MV-4-11 (cell line): ENCODE data around the gene PRKG1.
"Not testable (repeated sequence)": the region's sequence is repeated elsewhere in the genome, so short reads cannot be mapped to it uniquely, and the experiment has no call there.

Experiments used
- DNase-seq: peaks from one replicate; lab custom pipeline; 2025; lab: John Stamatoyannopoulos, UW

Gene PRKG1

DNA sequence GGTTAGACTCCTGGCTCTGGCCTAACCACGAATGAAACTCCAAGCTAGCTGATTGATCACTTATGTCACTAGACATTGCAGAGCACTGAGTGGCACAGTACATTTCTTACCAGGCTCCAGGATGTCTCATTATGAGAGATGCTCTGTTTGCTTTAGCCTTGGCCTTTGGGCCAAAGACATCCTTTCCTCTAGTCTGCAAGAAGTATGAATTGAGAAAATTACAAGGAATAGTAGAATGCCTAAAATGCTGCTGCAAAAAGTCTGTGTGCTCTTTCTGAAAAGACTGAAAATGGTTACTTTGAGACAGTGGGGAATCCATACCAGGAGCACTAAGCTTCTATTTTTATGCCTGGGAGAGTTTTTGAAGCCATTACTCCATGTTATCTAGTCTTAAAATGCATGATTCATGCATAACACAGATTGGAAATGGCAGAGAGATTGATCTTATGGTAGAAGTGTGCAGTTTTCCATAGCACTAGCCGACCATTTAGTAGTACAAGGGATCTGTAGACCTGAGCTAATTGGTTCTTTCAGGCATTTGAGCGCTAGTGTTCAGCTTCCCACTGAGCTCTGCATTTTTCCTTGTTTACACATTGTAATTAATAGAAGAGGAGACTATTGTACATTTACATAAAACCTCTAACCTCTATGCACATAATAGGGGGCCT lies 303.8 kb downstream of the PRKG1 start:
- DNase-seq, result no peak

DNA sequence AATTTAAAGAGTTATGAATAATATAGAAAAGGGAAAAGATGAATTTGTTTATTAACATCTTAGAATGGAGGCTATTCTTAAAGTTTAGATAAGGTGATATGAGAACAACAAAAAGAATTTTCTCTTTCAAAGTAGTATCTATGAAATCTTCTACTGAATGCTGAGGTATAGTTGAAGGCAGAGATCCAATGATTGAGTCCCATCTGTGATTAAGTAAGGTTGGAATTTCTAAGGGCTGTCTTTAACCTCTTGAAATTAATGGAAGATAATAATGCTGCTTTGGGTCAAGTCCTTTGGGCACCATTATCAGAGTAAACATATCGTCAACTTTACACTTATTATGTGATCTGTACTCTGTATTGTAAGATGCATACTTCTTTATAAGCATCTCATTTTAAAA lies 307.9 kb downstream of the PRKG1 start:
- no peak for DNase-seq

DNA sequence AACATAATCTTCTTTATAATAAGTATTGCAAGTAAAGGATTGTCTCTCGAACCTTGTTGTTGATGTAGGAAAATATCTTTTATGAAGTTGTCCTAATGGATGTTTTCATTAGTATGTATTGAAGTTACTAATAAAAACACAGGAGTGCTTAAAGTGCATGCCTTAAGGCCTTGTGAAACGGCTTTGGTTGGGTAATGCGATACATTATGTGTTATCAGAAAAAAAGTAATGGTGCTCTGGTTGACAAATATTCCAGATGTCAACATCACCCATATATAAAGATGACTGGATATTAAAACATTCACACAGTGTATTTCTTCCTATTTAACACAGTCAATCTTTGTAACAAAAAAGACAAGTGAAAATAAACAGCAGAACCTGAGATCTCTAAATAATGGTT lies 310.7 kb downstream of the PRKG1 start:
- no peak for DNase-seq

DNA sequence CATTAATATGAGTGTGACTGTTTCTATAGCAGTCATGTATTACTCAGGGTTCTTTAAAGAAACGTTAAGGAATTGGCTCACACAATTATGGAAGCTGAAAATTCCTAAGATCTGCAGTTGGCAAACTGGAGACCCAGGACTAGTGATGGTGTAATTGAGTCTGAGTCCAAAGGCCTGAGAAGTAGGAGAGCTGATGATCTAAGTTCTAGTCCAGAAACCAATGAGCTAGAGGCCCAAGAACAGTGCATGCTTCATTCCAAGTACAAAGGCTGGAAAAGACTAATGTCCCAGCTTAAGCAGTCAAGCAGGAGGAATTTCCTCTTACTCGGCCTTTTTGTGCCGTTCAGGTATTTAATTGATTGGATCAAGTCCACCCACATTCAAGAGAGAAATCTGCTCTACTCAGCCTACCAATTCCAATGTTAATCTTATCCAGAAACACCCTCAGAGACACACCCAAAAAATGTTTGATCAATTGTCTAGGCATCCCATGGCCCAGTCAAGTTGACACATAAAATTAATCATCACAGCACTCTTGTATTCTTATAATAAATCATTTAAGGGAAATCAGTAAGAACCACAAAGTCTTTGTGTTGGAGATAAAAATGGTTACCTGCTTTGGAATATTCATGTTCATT lies 312.1 kb downstream of the PRKG1 start:
- no peak for DNase-seq

DNA sequence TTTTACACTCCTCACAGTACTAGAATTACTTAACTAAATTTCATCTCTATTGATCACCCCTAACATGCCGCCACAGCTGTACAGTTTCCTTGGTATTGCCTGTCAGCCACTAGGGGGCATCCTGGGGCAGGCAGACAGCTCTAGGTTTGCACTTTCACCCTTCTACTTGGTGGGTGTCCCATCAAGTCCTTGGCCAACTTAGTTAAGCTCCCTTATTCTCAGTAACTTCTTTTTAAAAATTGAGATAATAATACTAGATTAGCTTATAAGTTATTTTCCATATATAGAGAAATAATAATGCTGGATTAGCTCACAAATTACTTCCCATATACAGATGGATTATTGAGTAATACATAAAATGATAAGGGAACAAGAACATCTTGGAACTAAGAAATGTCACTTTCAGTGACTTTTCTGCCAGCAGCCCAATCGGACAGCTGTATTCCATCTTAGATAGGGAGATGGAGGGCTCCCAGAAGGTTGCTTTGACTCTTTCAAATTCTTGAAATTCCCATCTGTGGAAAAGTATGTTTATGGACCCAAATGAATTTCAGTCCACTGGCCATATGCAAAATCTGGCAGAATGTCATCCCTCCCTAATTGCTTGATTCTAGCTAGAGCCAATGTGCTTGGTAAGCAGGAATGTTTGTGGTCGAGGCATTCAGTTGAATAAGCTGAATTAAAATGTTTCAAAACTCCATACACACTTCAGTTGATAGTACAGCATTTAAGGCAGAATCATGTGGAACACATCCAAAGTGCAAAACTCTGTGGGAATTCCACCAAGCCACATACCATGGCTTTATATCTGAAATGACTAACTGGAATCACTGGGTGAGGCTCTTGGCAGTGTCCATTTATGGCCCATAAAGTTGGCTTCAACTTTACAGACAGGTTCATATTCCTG lies 315.4 kb downstream of the PRKG1 start:
- peak; percentile 17 for DNase-seq

DNA sequence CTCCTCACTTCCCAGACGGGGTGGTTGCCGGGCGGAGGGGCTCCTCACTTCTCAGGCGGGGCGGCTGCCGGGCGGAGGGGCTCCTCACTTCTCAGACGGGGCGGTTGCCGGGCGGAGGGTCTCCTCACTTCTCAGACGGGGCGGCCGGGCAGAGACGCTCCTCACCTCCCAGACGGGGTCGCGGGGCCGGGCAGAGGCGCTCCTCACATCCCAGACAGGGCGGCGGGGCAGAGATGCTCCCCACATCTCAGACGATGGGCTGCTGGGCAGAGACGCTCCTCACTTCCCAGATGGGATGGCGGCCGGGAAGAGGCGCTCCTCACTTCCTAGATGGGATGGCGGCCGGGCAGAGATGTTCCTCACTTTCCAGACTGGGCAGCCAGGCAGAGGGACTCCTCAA lies 318.7 kb downstream of the PRKG1 start:
- not testable (repeated sequence) for DNase-seq

DNA sequence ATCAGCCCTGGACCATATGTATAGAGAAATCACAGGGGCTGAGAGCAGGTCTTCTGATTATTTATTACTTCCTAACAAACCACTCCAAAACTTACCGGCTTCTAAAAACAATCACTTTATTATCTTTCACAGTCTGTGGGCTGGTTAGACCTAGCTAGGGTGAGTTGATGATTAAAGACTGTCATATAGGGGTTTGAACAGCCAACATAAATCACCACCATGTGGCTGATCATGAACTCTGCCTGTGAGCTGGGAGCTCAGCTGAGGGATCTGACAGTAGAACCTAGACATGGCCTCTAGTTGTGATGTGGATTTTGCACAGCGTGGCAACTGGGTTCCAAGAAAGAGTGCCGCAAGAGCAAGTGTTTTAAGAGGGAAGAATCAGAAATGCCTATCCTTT lies 319.8 kb downstream of the PRKG1 start:
- no peak for DNase-seq

DNA sequence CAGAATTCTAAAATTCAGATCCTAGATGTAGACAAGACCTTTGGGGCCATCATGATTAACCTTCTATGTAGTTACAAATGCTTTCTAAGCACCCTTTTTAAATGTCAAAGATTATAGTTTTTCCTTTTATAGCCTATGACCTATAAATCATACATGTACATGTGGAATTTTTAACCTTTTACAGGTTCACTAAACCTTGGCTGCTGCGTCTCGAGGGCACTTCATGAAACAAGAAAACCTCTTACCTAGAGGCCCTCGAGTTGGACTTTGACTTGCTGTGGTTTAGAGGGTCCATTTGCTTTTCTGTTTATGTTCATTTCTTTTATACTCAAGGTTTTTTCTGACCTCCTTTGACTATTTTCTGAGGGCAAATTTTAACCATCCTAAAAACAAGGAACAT lies 323.0 kb downstream of the PRKG1 start:
- DNase-seq, result no peak

DNA sequence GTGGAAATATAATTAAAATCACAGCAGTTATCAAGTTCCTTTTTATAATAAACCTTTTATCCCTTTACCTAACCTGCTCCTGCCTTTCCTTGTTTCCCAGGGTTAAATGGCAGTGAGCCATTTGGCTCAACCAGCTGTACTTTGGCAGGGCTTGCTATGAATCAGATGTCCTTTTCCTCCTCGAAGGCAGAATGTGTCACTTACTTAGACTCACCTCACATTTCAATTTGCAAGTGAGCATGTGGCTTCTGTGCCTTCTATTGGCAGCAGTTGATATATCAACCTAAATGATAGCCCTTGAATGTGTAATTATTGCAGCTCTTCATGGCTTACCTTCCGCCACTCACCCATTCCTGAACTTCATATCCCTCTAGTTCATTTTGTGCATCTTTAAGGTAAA lies 323.4 kb downstream of the PRKG1 start:
- DNase-seq, result no peak

DNA sequence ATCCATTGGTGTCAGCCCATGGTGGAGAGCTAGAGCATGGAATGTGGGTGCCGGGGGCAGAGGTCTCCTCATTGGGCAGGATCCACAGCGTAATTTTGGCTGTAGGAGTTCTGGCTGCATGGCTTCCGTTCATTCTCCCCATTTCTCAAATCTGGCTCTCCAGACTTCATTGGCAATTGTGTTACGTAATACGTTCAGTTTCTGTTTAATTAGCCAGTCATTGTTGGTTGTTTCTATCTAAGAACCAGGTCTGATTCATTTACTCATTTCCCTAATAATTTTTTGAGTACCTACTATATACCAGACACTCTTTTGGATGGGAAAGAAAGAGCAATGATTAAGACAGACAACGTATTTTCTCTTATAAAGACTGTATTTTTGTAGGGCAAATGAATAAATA lies 325.6 kb downstream of the PRKG1 start:
- no peak for DNase-seq

DNA sequence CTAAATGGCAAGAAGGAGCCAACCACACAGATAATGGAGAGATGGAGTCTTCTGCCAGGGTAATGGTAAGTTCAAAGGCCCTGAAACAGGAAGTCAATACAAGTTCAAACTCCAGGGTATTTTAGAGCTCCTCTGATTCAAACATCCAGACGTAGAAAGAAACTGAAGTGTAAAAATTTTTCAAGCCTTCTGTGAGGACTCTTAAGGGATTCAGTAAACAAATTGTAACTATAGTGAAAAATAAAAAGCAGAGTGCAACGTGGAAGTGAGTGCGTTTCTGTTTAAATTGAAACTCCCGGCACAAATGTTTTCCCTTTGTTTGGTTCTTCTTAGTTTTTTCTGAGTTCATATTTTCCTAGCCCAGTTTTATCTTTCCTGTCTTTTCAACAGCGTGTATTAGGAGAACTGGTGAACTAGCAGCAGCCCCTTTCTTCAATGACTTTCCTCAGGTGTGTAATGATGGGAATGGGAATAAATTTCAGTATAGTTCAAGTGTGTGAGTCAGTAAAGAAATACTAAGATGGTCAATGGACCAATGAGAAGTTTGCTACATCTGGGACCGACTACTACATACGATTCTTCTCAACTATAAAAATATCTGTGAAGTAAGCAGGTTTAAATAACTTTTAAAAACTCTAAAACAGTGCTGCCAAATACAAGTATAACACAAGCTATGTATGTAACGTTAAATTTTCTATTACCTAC lies 326.3 kb downstream of the PRKG1 start:
- no peak for DNase-seq

DNA sequence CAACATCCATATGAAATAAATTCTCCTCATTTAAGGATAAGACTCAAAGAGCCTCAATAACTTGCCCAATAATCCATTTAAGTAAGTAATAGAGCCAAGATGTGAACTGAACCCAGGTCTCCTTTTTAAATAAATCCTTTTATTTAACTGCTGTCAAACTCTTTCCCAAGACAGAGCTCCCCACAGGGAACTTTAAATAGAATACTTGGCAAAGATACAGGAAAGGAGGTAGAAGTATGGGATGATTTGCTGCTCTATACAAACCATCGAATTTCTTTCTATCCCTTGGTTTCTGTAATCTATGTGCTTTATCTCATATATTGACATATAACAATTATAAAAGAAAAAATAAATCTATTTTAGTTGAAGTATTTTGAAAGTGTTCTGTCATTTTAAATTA lies 329.2 kb downstream of the PRKG1 start:
- no peak for DNase-seq

DNA sequence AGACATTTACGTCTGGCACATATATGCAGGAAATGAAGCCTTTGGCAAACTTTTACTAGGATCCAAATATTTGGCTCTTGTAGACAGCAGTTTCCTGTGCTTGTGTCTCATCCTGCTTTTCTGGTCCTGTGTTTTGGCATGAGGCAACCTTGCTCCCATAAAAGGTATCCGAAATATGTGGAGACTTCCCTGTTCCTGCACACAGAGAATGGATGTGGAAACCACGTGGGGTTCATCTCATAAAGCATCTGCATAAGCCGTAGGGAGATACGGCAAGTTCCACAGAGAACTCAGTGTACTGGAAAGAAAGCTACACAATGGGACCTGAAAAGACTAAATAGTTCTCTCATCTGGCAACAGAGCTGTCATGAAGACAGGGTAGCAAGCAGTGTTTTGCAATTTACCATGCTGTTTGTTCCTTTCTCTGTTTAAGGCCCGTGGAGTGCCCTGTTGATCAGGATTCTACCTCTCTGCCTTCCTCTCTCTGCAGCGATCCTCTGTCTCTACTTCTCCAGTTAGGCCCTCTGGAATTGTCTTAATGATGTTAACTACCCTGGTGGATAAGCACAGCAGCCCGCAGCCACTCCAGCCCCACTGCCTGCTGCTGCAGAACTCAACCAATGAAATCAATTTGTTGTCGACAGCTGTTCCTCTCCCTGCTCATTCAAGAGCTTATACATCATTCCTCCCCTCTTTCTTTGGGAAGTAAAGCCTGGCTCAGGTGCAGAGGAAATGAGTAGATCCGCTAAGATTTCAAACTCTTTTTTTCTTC lies 331.5 kb downstream of the PRKG1 start:
- no peak for DNase-seq

DNA sequence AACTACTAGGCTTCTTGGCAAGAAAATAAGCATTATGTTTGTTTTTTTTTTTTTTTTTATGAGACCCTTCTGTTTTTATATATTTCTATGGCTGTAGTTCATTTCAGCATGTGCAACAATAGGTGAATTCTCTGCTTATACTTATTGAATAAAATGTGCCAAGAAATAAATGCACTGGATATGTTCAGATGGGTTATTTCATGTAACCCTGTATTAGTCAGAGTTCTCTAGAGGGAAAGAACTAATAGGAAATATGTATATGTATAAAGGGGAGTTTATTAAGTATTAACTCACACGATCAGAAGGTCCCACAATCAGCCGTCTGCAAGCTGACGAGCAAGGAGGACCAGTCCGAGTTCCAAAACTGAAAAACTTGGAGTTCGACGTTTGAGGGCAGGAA lies 332.3 kb downstream of the PRKG1 start:
- no peak for DNase-seq

DNA sequence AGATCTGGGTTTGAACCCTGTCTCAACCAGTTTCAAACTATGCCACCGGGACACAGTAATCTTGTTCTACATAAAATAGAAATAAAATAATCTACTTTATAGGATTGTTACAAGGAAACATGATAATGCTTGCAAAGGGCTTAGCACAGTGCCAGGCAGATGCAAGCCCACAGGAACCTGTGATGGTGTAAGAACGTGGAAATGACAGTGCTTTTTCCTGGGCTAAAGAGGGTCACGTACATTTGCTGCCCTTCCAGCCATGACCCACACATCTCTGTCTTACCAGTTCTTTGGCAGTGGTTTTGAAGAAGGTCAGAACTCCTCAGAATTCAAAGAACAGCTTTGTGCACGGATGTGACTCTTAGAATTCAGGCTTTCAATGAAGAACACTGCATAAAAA lies 342.2 kb downstream of the PRKG1 start:
- no peak for DNase-seq

DNA sequence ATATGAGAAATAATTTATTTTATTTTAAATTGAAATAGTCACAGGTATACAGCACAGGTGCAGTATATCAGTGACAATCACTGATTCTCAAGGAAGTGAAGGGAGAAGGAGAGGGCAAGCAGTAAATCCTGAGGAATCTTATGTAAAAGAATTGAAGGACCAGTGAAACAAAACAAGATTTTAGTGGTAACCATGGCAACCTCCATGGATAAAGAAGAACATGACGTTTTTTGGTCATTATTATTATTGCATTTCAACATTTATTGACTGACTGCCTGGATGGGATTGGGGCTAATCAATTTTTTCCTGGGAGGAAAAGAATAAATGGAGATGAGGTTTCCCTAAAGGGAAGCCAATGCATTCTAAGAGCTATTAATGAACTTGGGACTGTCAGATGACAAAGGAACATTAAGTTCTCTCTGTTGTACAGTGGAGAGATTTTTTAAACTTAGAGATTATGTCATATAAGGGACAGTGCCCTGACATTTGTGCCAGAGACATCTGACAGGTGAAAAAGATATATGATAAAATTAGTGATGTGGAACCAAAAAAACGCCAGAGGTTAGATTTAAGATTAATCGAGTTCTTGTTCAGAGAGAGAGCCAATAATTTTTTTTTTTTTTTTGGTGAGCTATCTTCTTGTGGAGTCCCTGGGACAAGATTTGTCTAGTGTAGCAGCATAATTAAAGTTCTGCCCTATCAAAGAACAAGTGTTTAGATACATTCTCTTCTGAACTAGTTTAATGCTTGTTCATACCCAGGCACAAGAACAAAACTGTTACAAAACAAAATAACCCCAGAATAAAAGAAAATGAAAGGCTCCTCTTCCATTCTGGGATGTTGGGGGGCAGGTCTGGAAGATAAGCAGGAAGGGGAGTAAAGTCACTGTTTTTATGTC lies 345.2 kb downstream of the PRKG1 start:
- no peak for DNase-seq

DNA sequence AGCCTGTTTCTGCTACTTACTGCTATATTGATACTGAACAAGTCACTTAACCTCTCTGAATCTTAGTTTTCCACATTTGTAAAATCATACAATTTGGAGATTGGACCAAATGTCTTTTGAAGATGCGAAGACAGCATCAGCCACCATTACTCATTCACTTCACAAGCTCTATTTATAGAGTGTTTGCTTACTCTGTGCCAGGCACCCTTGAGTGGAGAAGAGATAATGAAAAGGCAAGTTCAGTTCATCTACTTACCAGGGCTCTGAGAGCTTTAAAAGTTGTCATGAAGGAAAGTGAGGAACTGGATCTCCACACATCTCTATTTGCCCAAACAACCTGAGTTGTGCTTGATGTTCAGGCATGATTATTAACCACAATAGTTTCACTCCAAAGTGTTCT lies 347.6 kb downstream of the PRKG1 start:
- no peak for DNase-seq

DNA sequence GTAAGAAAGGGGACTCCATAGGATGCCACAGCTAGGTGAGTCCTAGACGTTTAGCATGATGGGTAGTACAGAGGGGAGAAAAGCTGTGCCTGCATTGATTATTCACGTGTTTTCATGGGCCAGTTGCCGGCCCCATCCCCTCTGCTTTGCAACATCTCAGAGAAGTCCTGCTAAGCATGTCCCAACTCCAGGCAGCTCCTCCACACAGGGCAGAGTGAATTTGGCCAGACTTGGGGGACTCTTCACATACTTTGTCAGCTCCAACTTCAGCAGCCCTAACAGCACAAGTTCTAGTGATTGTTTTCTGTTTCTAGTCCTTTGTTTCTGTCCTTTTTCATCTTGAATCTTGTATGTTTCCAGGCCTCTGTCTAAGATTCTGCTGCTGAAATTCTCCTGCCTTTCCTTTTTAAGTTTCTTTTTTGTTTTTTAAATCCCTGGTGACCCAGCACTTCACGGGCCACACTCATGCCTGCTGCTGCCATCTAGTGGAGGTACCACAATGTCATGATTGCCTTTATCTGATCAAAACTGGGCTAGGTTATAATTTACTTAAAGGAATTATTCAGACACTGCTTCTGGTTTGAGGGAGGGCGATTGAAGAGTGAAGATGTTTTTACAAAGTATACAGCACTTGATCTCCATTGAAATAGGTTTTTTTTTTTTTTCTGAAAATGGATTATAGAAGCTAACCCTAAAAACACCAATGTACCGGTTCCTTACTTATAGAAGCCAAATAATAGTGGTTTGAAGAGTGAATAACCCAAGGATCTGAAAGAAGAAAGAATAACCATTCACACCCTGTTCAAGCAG lies 348.2 kb downstream of the PRKG1 start:
- DNase-seq, result no peak

DNA sequence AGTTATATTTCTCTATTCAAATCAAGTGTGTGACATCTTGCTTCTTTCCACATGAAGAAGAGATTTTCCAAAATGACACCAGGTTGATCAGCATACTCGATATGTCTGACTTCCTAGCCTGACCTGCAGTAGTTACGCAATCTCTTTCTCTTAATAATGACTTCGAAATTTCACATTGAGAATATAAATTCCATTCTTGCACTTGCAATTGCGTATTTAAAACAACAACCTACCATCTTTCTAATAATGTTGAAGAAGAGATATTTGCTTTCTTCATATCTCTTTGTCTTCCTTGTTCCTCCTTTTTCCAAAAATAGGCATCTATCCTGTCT lies 348.8 kb downstream of the PRKG1 start:
- no peak for DNase-seq

DNA sequence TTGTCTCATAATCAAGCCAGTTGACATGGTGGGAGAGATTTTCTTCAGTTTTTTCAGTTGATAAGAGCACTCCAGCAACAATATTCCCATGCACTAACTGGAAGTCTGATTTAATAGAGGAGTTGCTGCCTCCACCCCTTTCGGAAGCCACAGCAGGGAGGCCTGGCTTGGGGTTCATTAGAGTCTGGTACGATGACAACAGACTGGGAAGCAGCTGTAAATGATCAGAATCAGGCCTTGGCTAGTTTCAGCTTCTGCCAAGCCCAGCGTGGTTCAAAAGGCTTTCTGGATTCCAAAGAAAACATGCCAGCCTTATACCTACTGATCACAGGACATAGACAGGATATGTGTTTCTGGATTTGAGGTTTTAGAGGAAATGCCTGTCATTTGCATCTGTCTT lies 351.1 kb downstream of the PRKG1 start:
- no peak for DNase-seq
